ENCODE measurements around the gene SLC22A23.

The SLC22A23 gene

DNA sequence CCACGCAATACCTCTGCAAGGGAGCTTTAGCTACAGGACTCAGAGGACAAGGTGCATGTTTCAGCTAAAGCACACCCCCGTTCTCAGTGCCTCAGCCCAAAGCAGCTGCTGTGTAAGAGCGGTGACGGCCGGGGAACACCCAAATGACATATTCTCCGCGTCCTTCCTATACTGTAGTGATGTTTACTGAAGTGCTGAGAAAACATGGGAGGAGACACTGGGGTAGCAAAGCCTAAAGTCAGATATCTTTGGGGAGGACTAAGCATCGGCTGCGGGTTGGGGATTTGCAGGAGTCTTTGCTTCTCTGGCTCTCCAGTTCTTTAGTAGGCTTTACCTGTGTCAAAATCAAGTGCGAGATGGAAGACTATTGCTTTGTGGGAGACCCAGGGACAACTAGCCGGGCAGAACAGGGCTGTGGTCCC is 1.7 kb downstream of the SLC22A23 start:
- Histone ChIP-seq H3K79me2 (ENCODE audit: insufficient read depth, low read length) (no peaks in the 10 kb centered on the region), H3K4me2 (ENCODE audit: insufficient read depth, low read length) (no peak overlapping the region)

DNA sequence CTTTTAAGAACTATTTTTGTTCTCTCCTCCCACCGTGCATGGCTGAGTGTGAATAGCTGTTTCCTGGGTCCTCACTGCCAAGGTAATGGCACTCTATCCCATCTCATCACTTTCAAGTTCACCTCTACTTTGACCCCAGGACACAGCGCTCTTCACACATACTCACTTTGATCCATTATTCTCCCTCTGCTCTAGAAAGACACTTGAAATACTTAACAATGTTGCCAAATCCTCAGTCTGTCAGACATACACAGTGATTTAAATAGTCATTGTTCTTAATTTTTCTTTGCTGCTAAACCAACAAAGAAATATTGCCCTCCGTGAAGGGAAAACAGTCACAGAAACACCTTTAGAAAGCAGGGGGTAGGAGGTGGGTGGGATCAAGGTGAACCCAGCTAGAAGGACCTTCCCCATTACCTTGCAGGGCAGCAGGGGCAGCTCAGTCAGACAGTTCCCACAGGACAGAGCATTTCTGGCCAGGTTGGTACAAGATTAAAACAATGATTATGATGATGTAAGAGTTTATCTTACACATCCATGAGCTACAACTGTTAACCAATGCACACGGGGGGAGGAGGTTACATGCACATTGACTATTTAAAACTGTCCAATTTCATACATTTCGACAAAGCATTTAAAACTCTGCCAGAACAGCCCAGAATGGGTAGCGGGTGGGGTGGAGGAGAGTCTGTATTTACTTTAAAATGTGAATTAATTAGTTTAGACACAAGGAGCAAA is 2.4 kb downstream of the SLC22A23 start:
- H3K4me2 ChIP-seq (ENCODE audit: insufficient read depth, low read length): no peak overlapping the region
- H3K36me3 ChIP-seq (ENCODE audit: insufficient read depth, low read length): no peaks in the 10 kb centered on the region
- H3K79me2 ChIP-seq (ENCODE audit: insufficient read depth, low read length): no peaks in the 10 kb centered on the region
- TF ChIP-seq CTCF (IDR thresholded peaks at IDR 0.05; ENCODE audit: borderline replicate concordance, extremely low read depth, low read length, poor library complexity, severe bottlenecking) (no peak), EZH2 (IDR thresholded peaks at IDR 0.05; ENCODE audit: borderline replicate concordance, low read depth, low read length, severe bottlenecking) (no peak)
- H3K9ac ChIP-seq (ENCODE audit: low read depth, low read length): no peak overlapping the region
- H2AFZ ChIP-seq (ENCODE audit: low read depth, low read length): no peak overlapping the region
- no peak overlapping the region for H3K4me3 ChIP-seq (ENCODE audit: low read depth in 1 of 2, low read length in 2 of 2)
- peaks cover 11% of the 10 kb centered on the region for H4K20me1 ChIP-seq (ENCODE audit: insufficient read depth, low read length)
- no peak for DNase-seq
- ATAC-seq (ENCODE audit: insufficient read depth, low read depth): no peak
- H3K27me3 ChIP-seq (ENCODE audit: insufficient read depth, low read length, poor library complexity): peaks cover 50% of the 10 kb centered on the region
- no peak overlapping the region for H3K27ac ChIP-seq (ENCODE audit: low read length)
- H3K4me1 ChIP-seq (ENCODE audit: insufficient read depth, low read length): peaks cover 8% of the 10 kb centered on the region; the same call in 1 of the 2 replicates
- no peaks in the 10 kb centered on the region for H3K9me3 ChIP-seq (ENCODE audit: insufficient read depth, low read length, severe bottlenecking)

More for the DNA sequence above, 1.7 kb downstream of the SLC22A23 start:
- TF ChIP-seq CTCF (IDR thresholded peaks at IDR 0.05; ENCODE audit: borderline replicate concordance, extremely low read depth, low read length, poor library complexity, severe bottlenecking): no peak
- no peak for TF ChIP-seq EZH2 (IDR thresholded peaks at IDR 0.05; ENCODE audit: borderline replicate concordance, low read depth, low read length, severe bottlenecking)
- Histone ChIP-seq H4K20me1 (ENCODE audit: insufficient read depth, low read length) (peaks cover 11% of the 10 kb centered on the region), H3K4me1 (ENCODE audit: insufficient read depth, low read length) (peaks cover 8% of the 10 kb centered on the region; the same call in 1 of the 2 replicates), H3K9ac (ENCODE audit: low read depth, low read length) (no peak overlapping the region), H3K4me3 (ENCODE audit: low read depth in 1 of 2, low read length in 2 of 2) (no peak overlapping the region), H3K27ac (ENCODE audit: low read length) (no peak overlapping the region), H3K27me3 (ENCODE audit: insufficient read depth, low read length, poor library complexity) (peaks cover 57% of the 10 kb centered on the region), H3K36me3 (ENCODE audit: insufficient read depth, low read length) (no peaks in the 10 kb centered on the region), H3K9me3 (ENCODE audit: insufficient read depth, low read length, severe bottlenecking) (no peaks in the 10 kb centered on the region), H2AFZ (ENCODE audit: low read depth, low read length) (no peak overlapping the region)
- no peak for ATAC-seq (ENCODE audit: insufficient read depth, low read depth)
- no peak for DNase-seq

DNA sequence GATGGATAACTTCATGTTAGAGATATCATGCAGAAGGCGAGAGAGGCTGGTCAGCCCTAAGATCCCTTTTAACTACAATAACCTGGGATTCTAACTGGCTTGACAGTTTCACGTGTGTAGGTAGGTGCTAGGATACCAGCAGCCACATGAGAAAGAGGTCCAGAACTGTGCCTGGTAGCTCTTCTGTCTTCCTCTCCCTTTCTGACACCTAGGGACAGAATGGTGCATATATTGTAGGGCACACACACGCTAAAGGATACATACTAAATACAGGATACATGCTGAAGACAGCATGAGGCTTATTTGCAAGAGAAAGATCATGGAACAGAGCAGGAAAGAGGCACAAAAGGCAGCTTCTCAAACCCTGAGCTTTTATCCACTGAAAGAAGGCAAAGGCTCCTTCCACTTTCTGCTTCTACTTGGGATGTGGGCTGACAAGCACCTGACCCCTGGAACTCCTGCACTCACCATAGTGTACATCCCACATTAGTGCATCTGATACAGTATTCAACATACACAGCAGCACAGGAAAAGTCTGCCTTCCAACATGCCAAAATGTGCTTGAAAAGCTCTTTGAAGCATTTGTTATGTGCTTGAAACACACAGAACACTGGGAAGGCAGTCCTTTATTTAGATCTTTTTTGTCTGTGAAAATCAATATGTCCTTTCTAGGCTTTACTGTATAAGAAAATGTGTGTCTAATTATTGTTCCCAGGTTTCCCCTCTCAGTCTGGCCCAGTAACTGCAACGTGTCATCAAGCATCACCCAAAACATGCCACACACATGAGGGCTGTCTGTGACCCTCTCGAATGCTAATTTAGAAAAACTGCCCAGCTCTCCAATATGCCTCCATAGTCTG is 3.2 kb downstream of the SLC22A23 start:
- no peak overlapping the region for H3K9ac ChIP-seq (ENCODE audit: low read depth, low read length)
- H4K20me1 ChIP-seq (ENCODE audit: insufficient read depth, low read length): peaks cover 11% of the 10 kb centered on the region
- no peak overlapping the region for H3K4me3 ChIP-seq (ENCODE audit: low read depth in 1 of 2, low read length in 2 of 2)
- TF ChIP-seq CTCF (IDR thresholded peaks at IDR 0.05; ENCODE audit: borderline replicate concordance, extremely low read depth, low read length, poor library complexity, severe bottlenecking): no peak
- TF ChIP-seq EZH2 (IDR thresholded peaks at IDR 0.05; ENCODE audit: borderline replicate concordance, low read depth, low read length, severe bottlenecking): no peak
- no peaks in the 10 kb centered on the region for H3K79me2 ChIP-seq (ENCODE audit: insufficient read depth, low read length)
- H3K36me3 ChIP-seq (ENCODE audit: insufficient read depth, low read length): no peaks in the 10 kb centered on the region
- H3K4me2 ChIP-seq (ENCODE audit: insufficient read depth, low read length): no peak overlapping the region
- H3K4me1 ChIP-seq (ENCODE audit: insufficient read depth, low read length): peaks cover 8% of the 10 kb centered on the region; the same call in 1 of the 2 replicates
- no peaks in the 10 kb centered on the region for H3K9me3 ChIP-seq (ENCODE audit: insufficient read depth, low read length, severe bottlenecking)
- H3K27ac ChIP-seq (ENCODE audit: low read length): no peak overlapping the region
- peaks cover 42% of the 10 kb centered on the region for H3K27me3 ChIP-seq (ENCODE audit: insufficient read depth, low read length, poor library complexity)
- H2AFZ ChIP-seq (ENCODE audit: low read depth, low read length): no peak overlapping the region
- no peak for DNase-seq
- no peak for ATAC-seq (ENCODE audit: insufficient read depth, low read depth)

Measured in DND-41 (cell line).